CD4-positive, alpha-beta T cell treated with Interleukin-15 for 4 hours (primary cell): ENCODE data around the gene SLC28A3.

Experiments
- DNase-seq: peaks from one replicate; pipeline ENCODE4 v3.0.0-alpha.2; 2020; ENCODE audit warnings: low spot score

SLC28A3 gene

DNA sequence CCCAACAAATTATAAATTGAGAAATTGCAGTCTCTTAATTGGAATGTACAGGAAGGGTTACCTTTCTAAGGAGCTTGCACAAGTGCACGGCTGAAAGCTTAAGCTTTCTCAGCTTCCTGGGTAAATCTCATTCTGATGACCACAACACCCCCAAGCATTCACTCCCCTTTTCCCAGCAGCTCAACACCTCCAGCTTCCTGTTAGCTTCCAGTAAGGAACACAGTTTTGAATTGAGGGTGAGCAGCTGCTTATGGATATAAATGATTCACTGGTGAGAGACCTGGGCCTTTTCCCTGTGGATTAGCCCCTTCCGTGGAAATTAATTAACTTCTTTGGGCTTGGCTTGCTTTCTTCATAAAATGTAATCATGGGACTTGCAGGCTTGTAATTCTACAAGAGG is 101.2 kb downstream of the SLC28A3 start:
- DNase-seq: no peak

GRCh38 chr9:84238652-84239051 is 101.9 kb downstream of the SLC28A3 start:
- DNase-seq: no peak

- DNase-seq: no peak
These were observed 105.0 kb downstream of the SLC28A3 start for GRCh38 chr9:84235511-84235910.

GRCh38 chr9:84230355-84231145 is 110.0 kb downstream of the SLC28A3 start:
- no peak for DNase-seq

DNA sequence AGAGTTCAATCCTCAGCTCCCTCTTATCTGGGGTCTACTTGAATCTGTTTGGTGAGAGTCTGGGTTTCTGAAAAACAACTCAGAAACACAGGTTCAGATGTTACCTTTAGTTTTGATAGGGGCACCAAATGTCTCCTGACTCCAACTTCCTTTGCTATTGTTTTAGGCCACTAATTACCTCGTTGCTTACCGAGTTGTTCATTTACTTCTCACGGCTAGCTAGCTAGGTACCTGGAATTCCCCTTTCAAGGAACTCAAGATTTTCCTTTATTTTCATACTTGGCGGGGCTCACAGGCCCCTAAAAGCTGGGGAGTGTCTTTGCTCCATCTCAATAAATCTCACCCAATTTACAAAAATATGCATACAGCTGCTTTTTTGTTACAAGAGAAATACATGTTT is 111.4 kb downstream of the SLC28A3 start:
- DNase-seq: no peak

GRCh38 chr9:84228130-84228720 is 112.3 kb downstream of the SLC28A3 start:
- no peak for DNase-seq

DNA sequence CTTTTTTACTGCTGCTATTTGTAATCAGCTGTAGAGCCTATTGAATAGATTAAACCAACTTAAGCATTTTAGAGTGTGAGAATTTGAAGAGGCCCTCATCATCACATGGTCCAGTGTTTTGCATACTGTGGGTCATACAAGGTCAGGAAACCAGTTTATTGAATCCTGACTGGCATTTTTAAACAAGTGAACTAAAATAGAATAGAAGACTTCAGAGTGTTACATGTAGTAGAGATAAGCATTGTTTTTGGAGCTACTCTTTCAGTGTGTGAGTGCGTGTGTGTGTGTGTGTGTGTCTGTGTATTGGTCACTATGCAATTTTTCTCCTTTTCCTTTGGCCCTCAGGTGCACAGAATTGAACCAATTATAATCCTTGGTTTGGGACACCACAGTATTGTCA is 114.4 kb downstream of the SLC28A3 start:
- no peak for DNase-seq
